Rectal smooth muscle tissue (tissue), 1 donor: ENCODE results near the gene ADPRM.

Experiments used
- H3K27ac ChIP-seq: one replicate; pipeline ENCODE4 v1.7.0; 2013; ENCODE audit warnings: low read depth, low read length, inconsistent platforms
- H3K27me3 ChIP-seq: one replicate; pipeline ENCODE4 v1.7.0; 2013; ENCODE audit warnings: low read length; ENCODE audit not compliant: control insufficient read depth, insufficient read depth
- H3K36me3 ChIP-seq: one replicate; pipeline ENCODE4 v1.7.0; 2013; ENCODE audit warnings: low read length; ENCODE audit not compliant: control insufficient read depth, insufficient read depth
- H3K4me1 ChIP-seq: one replicate; pipeline ENCODE4 v1.7.0; 2013; ENCODE audit warnings: low read length; ENCODE audit not compliant: control insufficient read depth, insufficient read depth
- H3K4me3 ChIP-seq: one replicate; pipeline ENCODE4 v1.7.0; 2013; ENCODE audit warnings: low read length
- H3K9ac ChIP-seq: one replicate; pipeline ENCODE4 v1.7.0; 2013; ENCODE audit warnings: low read length

The ADPRM gene

DNA sequence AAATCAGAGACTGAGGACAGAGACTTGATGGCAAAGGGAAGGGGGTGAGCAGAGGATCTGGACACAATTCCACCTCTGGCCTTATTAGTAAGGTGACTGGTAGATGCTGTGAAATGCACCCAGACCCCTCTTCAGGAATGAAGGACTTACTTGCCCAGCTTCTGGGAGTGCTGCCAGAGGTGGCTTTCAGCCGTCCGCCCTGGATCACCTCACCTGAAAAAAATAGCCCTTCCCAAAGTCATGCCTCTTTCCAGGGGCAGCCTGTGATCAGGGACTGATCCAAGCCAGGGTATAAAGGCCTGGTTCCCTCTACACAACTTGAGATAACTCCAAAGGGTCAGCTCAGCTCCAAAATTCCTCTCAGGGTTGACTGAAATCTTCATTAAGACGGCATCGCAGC lies 52.8 kb downstream of the ADPRM start:
- no peak overlapping the region for H3K9ac ChIP-seq
- H3K36me3 ChIP-seq = no peaks in the 10 kb centered on the region
- no peaks in the 10 kb centered on the region for H3K27me3 ChIP-seq
- no peak overlapping the region for H3K27ac ChIP-seq
- no peak overlapping the region for H3K4me3 ChIP-seq
- no peaks in the 10 kb centered on the region for H3K4me1 ChIP-seq

- Histone ChIP-seq H3K27me3 (no peaks in the 10 kb centered on the region), H3K36me3 (no peaks in the 10 kb centered on the region), H3K4me3 (no peak overlapping the region), H3K4me1 (no peaks in the 10 kb centered on the region), H3K27ac (no peak overlapping the region), H3K9ac (no peak overlapping the region)
These were observed 54.2 kb downstream of the ADPRM start for GRCh38 chr17:10751563-10751962.

GRCh38 chr17:10752696-10753095 lies 55.3 kb downstream of the ADPRM start:
- Histone ChIP-seq H3K36me3 (no peaks in the 10 kb centered on the region), H3K9ac (no peak overlapping the region), H3K27me3 (no peaks in the 10 kb centered on the region), H3K4me3 (no peak overlapping the region), H3K27ac (no peak overlapping the region), H3K4me1 (no peaks in the 10 kb centered on the region)

DNA sequence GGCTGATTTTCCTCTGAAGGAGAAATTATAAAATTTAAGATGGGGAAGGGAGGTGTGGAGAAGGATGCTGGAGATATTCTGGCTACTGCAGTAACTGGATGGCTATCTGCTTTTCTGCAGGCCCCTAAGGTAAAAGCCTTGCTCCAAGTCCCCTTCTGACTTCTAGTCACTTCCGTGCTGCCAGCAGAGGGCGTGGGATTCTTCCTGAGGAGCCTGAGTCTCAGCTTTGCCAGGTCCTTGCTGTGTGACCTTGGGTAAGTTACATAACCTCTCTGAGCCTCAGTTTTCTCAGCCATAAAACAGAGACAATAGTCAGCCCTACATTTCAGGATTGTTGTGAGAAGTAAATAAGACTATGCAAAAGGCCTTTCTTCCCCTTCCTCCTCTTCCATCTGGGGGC lies 56.7 kb downstream of the ADPRM start:
- Histone ChIP-seq H3K4me3 (no peak overlapping the region), H3K27ac (no peak overlapping the region), H3K27me3 (no peaks in the 10 kb centered on the region), H3K9ac (no peak overlapping the region), H3K36me3 (no peaks in the 10 kb centered on the region), H3K4me1 (no peaks in the 10 kb centered on the region)

DNA sequence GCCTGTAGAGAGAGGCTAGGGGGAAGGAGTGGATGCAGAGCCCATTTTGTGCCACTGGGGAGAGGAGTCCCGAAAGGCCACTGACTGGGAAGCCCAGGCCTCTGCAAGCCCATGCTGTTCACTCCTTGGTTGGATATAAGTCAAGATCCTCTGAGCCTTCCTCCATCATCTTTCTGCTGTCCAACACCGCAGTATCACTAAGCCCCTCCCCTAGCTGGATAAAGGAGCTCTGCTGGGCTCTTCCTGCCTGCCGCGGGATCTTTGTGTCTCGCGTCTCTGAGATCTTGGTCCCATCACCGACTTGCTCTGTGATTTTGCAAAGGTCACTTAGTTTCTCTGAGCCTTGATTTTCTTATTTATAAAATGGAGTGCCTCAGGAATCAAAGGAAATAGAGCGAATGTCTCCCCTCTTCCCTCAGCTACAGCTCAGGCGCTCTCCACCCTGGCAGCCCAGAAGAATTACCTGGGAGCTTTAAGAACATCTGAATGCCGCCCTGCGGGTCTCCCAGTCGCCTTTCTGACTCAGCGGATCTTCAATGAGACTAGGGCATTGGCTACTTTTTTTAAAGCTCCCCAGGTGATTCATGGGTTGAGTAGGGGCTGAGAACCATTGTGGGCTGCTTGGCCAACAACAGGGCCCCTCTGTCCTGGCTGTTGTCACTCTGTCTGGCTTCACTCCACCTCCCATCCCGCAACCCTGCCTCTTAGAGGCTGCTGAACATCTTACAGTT lies 57.6 kb downstream of the ADPRM start:
- no peaks in the 10 kb centered on the region for H3K36me3 ChIP-seq
- H3K4me3 ChIP-seq = no peak overlapping the region
- H3K27ac ChIP-seq = no peak overlapping the region
- H3K27me3 ChIP-seq = no peaks in the 10 kb centered on the region
- no peaks in the 10 kb centered on the region for H3K4me1 ChIP-seq
- no peak overlapping the region for H3K9ac ChIP-seq

GRCh38 chr17:10755592-10756127 lies 58.3 kb downstream of the ADPRM start:
- Histone ChIP-seq H3K4me1 (no peaks in the 10 kb centered on the region), H3K36me3 (no peaks in the 10 kb centered on the region), H3K9ac (no peak overlapping the region), H3K4me3 (no peak overlapping the region), H3K27ac (no peak overlapping the region), H3K27me3 (no peaks in the 10 kb centered on the region)

DNA sequence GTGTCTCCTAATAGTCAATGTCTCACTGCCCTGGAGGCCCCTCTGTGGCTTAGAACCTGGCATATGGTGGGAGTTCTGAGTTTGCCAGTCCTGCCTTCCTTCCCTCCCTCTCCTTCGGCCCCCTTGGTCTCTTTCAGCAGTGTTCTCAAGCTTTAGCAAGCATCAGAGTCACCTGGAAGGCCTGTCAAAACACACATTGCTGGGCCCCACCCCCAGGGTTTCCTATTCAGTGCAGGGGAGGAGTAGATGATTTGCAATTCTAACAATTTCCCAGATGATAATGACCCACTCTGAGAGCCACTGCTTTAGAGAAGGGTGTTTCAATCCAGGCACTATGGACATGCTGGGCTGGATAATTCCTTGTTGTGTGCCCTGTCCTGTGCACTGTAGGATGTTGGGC lies 58.8 kb downstream of the ADPRM start:
- H3K36me3 ChIP-seq = no peaks in the 10 kb centered on the region
- H3K27ac ChIP-seq = no peak overlapping the region
- no peak overlapping the region for H3K4me3 ChIP-seq
- H3K4me1 ChIP-seq = no peaks in the 10 kb centered on the region
- H3K9ac ChIP-seq = no peak overlapping the region
- H3K27me3 ChIP-seq = no peaks in the 10 kb centered on the region

- Histone ChIP-seq H3K4me3 (no peak overlapping the region), H3K36me3 (no peaks in the 10 kb centered on the region), H3K9ac (no peak overlapping the region), H3K4me1 (no peaks in the 10 kb centered on the region), H3K27ac (no peak overlapping the region), H3K27me3 (no peaks in the 10 kb centered on the region)
These were observed 59.2 kb downstream of the ADPRM start for GRCh38 chr17:10756619-10757018.

DNA sequence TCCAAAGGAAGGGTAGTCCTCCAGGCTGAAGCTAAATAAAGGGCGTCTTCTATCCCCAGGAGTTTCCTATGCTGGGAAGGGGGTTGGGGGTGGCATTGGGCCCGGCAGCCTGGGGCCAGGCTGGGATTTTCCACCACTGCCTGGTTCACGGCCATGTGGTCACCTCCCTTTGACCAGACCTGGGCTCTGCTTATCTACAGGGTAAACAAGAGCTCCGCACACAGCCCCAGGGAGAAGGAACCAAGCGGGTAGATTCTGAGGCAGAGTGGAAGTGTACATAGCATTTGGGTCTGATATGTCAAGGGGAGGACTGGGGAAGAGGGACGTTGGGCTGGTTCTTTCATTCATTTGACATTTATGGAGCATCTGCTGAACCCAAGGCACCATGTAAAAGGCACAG lies 59.7 kb downstream of the ADPRM start:
- Histone ChIP-seq H3K36me3 (no peaks in the 10 kb centered on the region), H3K27me3 (no peaks in the 10 kb centered on the region), H3K27ac (no peak overlapping the region), H3K4me3 (no peak overlapping the region), H3K9ac (no peak overlapping the region), H3K4me1 (no peaks in the 10 kb centered on the region)

DNA sequence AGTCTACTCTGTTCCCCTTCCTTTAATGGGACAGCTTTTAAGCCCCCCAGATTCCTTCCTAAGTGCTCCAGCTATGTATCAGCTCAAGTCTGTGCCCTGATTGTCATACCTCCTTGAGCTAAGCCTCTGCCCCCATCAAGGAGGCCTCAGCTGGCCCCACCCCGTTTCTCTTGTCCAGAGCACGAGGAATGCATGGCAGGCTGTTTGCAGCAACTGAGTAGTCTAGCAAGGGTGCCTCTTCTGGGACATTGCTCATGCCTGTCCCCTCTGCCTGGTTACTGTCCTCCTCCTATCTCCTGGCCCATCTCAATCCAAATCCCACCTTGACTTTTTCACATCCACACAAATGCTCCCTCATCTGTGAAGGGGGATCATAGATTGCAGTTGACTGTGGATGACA lies 60.3 kb downstream of the ADPRM start:
- Histone ChIP-seq H3K9ac (no peak overlapping the region), H3K27me3 (no peaks in the 10 kb centered on the region), H3K27ac (no peak overlapping the region), H3K4me1 (no peaks in the 10 kb centered on the region), H3K4me3 (no peak overlapping the region), H3K36me3 (no peaks in the 10 kb centered on the region)

DNA sequence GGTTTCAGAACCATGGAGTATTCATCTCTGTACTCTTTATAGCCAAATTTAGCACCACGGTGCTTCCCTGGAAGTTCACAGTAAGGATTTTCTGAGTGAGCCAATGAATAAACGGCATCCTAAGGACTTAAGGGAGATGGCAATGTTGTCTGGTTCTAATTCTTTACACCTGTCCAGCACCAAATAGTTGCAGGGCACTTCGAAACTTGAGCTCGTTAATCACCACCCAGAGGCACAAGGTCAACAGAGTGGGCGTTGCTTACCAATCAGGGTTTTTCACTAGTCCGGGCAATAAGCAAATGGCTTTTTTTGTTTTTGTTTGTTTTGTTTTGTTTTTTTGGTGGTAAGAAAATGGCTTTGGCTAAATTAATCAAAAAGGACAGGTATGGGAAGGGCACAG lies 60.7 kb downstream of the ADPRM start:
- Histone ChIP-seq H3K27ac (no peak overlapping the region), H3K4me3 (no peak overlapping the region), H3K27me3 (no peaks in the 10 kb centered on the region), H3K4me1 (no peaks in the 10 kb centered on the region), H3K9ac (no peak overlapping the region), H3K36me3 (no peaks in the 10 kb centered on the region)
